K562 (cell line): ENCODE data around the gene HTR3C. TPM values are rescaled to one million over a fixed set of nuclear protein-coding genes. Genes with fewer than 3 reads are reported as not detected.

ENCODE experiments used
- ARHGAP35 ChIP-seq: fragments of 450-650 bp; IDR thresholded peaks from 2 replicates; pipeline ENCODE4 v1.6.1; 2018; ENCODE audit not compliant: partially characterized antibody
- CBFA2T3 ChIP-seq: fragments of 450-650 bp; IDR thresholded peaks from 2 replicates; pipeline ENCODE4 v1.6.1; 2017
- CEBPG ChIP-seq, 3 experiments: fragments of 200-800 bp in 1 of 3; sonication (Bioruptor generic) in 1 of 3; sonication (generic) in 1 of 3; formaldehyde crosslinking in 1 of 3; IDR thresholded peaks in 2 of 3; conservative IDR thresholded peaks in 1 of 3; 2 replicates each; pipeline versions ENCODE4 v1.6.1 to v1.8.0; 2016 to 2022; ENCODE audit warnings: missing compliant biosample characterization in 2 of 3, missing genetic modification characterization in 2 of 3, mild to moderate bottlenecking in 1 of 3, missing genetic modification reagents in 1 of 3
- CREM ChIP-seq: IDR thresholded peaks from 2 replicates; pipeline ENCODE4 v1.6.1; 2014; ENCODE audit warnings: antibody characterized with exemption, low read depth
- HEY1 ChIP-seq: fragments of 250-450 bp; sonication (Bioruptor Pico); IDR thresholded peaks from 2 replicates; pipeline ENCODE4 v1.5.0; 2020; ENCODE audit warnings: mild to moderate bottlenecking, moderate library complexity, borderline replicate concordance
- HMG20A ChIP-seq: fragments of 450-650 bp; formaldehyde crosslinking; conservative IDR thresholded peaks from 2 replicates; pipeline ENCODE4 v1.4.0; 2020; ENCODE audit warnings: mild to moderate bottlenecking, mixed read lengths
- IFI16 ChIP-seq: fragments of 250-450 bp; sonication (Bioruptor Pico); IDR thresholded peaks from 2 replicates; pipeline ENCODE4 v2.1.2; 2022; ENCODE audit warnings: mild to moderate bottlenecking, inconsistent platforms
- NFE2 ChIP-seq: IDR thresholded peaks from 2 replicates; pipeline ENCODE4 v1.6.1; 2014; ENCODE audit warnings: antibody characterized with exemption, low read depth
- SMAD1 ChIP-seq: fragments of 150-350 bp; IDR thresholded peaks from 2 replicates; pipeline ENCODE4 v1.6.1; 2014; ENCODE audit warnings: low read length, low read depth; ENCODE audit not compliant: partially characterized antibody
- SMARCA4 ChIP-seq: fragments of 450-650 bp; IDR thresholded peaks from 2 replicates; pipeline ENCODE4 v1.6.1; 2016
- SOX6 ChIP-seq: fragments of 450-650 bp; IDR thresholded peaks from 2 replicates; pipeline ENCODE4 v1.6.1; 2014; ENCODE audit warnings: mild to moderate bottlenecking
- TCFL5 ChIP-seq: fragments of 250-450 bp; sonication (Bioruptor Pico); conservative IDR thresholded peaks from 2 replicates; pipeline ENCODE4 v1.6.1; 2021; ENCODE audit warnings: mild to moderate bottlenecking, moderate library complexity, matching md5 sums
- ZKSCAN8 ChIP-seq: fragments of 200-800 bp; sonication (Bioruptor generic); IDR thresholded peaks from 2 replicates; pipeline ENCODE4 v1.6.1; 2016; ENCODE audit warnings: missing genetic modification characterization, missing compliant biosample characterization
- ZNF224 ChIP-seq: sonication (generic); formaldehyde crosslinking; IDR thresholded peaks from 2 replicates; pipeline ENCODE4 v1.8.0; 2022; ENCODE audit warnings: mild to moderate bottlenecking, missing genetic modification reagents
- ZNF263 ChIP-seq: sonication (generic); formaldehyde crosslinking; IDR thresholded peaks from 2 replicates; pipeline ENCODE4 v1.8.0; 2022; ENCODE audit warnings: mild to moderate bottlenecking, missing genetic modification reagents, borderline replicate concordance
- ZNF408 ChIP-seq: fragments of 250-450 bp; sonication (Bioruptor Pico); IDR thresholded peaks from 2 replicates; pipeline ENCODE4 v1.4.0; 2020; ENCODE audit warnings: low read depth, mild to moderate bottlenecking, moderate library complexity
- polyA plus RNA-seq, 8 experiments: library from polyadenylated mRNA; depleted of rRNA in 4 of 8; stranded (reverse) in 5 of 8; unstranded in 3 of 8; fragments of >200 nt; fragmentation: Nextera tagmentation in 2 of 8; fragmentation: Illumina TruSeq in 1 of 8; extraction: Ambion mirVana in 2 of 8; extraction: Trizol in 1 of 8; gene quantifications; 2 replicates each; pipeline versions ENCODE4 v1.2.1 to v1.2.3, GENCODE V29; 2011 to 2014; ENCODE audit warnings: inconsistent platforms in 1 of 8, missing spikeins in 1 of 8
- total RNA-seq, 7 experiments: library from RNA; depleted of rRNA in 6 of 7; stranded (reverse); fragments of >200 nt in 6 of 7; fragmentation: Illumina TruSeq in 2 of 7; extraction: Trizol in 2 of 7; gene quantifications; 2 replicates each; pipeline versions ENCODE4 v1.2.1 to v1.2.3, GENCODE V29; 2011 to 2021; ENCODE audit warnings: low replicate concordance in 1 of 7
- TF ChIP-seq, protein P1 (sequence below): sonication (generic); formaldehyde crosslinking; IDR thresholded peaks from 2 replicates; pipeline ENCODE4 v1.8.1; 2023; ENCODE audit warnings: missing genetic modification reagents, mild to moderate bottlenecking, borderline replicate concordance
- TF ChIP-seq, protein P2 (sequence below): fragments of 250-450 bp; sonication (Bioruptor Pico); IDR thresholded peaks from 2 replicates; pipeline ENCODE4 v1.4.0; 2020; ENCODE audit warnings: mild to moderate bottlenecking
- TF ChIP-seq, protein P3 (sequence below): fragments of 250-450 bp; sonication (Bioruptor Pico); IDR thresholded peaks from 2 replicates; pipeline ENCODE4 v1.8.0; 2021; ENCODE audit warnings: moderate library complexity, mild to moderate bottlenecking, inconsistent platforms
- TF ChIP-seq, protein P4 (sequence below): sonication (generic); formaldehyde crosslinking; IDR thresholded peaks from 2 replicates; pipeline ENCODE4 v1.8.1; 2022; ENCODE audit warnings: missing genetic modification reagents

Gene HTR3C
- total and polyA plus RNA-seq, 9 of the 15 experiments (the other 6 are each of a cell fraction or from before 2014, with no cell fraction given) = 0.04 to 0.06 TPM; not detected in 7

DNA sequence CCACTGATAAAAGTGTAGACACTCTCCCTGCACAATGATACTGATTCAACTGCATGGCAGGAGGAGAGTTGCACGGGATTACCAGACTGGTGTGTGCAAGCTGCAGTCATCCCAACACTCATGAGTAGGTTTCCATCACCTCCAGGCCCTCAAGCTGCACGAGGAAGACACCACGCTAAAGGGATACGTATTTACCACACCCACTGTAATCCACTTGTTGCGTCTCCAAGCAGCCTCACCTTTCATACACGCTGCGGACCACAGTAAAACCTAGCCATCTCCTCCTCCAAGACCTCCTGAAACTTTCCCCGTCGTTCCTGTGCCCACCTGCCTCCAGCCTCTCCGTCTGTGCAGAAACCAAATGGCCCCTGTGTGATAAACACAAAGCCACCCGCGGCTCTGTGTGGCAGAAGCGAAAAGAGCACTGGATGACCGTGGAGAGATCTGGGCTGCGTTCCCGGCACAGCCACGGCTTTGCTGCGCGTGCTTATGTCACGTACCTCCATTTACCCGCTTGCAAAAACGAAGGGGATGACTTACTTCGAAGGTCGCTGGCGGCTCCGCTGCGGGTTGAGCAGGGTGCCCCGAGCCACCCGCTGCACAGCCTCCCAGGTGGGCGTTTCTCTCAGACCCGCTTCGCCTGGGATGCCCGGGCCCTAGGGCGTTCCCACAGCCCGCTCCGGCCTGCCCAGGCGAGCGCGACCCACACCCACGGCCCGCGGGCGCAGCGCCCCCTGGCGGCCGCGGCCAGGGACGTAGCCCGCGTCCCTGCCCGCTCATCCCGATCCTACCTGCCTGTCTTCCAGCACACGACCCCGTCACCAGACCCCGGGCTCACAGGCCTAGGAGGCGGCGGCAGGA lies 35.8 kb upstream of the HTR3C start (continued):
- TF ChIP-seq, protein P1, sequence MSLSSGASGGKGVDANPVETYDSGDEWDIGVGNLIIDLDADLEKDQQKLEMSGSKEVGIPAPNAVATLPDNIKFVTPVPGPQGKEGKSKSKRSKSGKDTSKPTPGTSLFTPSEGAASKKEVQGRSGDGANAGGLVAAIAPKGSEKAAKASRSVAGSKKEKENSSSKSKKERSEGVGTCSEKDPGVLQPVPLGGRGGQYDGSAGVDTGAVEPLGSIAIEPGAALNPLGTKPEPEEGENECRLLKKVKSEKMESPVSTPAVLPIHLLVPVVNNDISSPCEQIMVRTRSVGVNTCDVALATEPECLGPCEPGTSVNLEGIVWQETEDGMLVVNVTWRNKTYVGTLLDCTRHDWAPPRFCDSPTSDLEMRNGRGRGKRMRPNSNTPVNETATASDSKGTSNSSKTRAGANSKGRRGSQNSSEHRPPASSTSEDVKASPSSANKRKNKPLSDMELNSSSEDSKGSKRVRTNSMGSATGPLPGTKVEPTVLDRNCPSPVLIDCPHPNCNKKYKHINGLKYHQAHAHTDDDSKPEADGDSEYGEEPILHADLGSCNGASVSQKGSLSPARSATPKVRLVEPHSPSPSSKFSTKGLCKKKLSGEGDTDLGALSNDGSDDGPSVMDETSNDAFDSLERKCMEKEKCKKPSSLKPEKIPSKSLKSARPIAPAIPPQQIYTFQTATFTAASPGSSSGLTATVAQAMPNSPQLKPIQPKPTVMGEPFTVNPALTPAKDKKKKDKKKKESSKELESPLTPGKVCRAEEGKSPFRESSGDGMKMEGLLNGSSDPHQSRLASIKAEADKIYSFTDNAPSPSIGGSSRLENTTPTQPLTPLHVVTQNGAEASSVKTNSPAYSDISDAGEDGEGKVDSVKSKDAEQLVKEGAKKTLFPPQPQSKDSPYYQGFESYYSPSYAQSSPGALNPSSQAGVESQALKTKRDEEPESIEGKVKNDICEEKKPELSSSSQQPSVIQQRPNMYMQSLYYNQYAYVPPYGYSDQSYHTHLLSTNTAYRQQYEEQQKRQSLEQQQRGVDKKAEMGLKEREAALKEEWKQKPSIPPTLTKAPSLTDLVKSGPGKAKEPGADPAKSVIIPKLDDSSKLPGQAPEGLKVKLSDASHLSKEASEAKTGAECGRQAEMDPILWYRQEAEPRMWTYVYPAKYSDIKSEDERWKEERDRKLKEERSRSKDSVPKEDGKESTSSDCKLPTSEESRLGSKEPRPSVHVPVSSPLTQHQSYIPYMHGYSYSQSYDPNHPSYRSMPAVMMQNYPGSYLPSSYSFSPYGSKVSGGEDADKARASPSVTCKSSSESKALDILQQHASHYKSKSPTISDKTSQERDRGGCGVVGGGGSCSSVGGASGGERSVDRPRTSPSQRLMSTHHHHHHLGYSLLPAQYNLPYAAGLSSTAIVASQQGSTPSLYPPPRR = no peak
- TF ChIP-seq SMAD1 (no peak), ARHGAP35 (no peak), TCFL5 (CRISPR knock-in tag) (no peak), HMG20A (no peak), ZKSCAN8 (CRISPR knock-in tag) (no peak), SMARCA4 (no peak), ZNF408 (CRISPR knock-in tag) (no peak), IFI16 (CRISPR knock-in tag) (no peak), ZNF263 (peak; percentile 39; the same call in 1 of the 2 replicates), HEY1 (CRISPR knock-in tag) (no peak), NFE2 (no peak), CREM (peak; percentile 28; the same call in 1 of the 2 replicates), CEBPG (CRISPR knock-in tag; IDR thresholded peaks at IDR 0.05) (0 out of 2 replicates have a peak, but pooled peaks have one; percentile 33), CEBPG (tag; conservative IDR thresholded peaks at IDR 0.05 in 1 of 2, IDR thresholded peaks at IDR 0.05 in 1 of 2) (no peak), ZNF224 (CRISPR knock-in tag) (no peak), SOX6 (peak; percentile 37; the same call in 1 of the 2 replicates), CBFA2T3 (no peak)
- TF ChIP-seq, protein P2, sequence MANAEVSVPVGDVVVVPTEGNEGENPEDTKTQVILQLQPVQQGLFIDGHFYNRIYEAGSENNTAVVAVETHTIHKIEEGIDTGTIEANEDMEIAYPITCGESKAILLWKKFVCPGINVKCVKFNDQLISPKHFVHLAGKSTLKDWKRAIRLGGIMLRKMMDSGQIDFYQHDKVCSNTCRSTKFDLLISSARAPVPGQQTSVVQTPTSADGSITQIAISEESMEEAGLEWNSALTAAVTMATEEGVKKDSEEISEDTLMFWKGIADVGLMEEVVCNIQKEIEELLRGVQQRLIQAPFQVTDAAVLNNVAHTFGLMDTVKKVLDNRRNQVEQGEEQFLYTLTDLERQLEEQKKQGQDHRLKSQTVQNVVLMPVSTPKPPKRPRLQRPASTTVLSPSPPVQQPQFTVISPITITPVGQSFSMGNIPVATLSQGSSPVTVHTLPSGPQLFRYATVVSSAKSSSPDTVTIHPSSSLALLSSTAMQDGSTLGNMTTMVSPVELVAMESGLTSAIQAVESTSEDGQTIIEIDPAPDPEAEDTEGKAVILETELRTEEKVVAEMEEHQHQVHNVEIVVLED = no peak; the same call in 1 of the 2 replicates
- TF ChIP-seq, protein P3, sequence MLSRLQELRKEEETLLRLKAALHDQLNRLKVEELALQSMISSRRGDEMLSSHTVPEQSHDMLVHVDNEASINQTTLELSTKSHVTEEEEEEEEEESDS (CRISPR knock-in tag) = no peak
- TF ChIP-seq, protein P4, sequence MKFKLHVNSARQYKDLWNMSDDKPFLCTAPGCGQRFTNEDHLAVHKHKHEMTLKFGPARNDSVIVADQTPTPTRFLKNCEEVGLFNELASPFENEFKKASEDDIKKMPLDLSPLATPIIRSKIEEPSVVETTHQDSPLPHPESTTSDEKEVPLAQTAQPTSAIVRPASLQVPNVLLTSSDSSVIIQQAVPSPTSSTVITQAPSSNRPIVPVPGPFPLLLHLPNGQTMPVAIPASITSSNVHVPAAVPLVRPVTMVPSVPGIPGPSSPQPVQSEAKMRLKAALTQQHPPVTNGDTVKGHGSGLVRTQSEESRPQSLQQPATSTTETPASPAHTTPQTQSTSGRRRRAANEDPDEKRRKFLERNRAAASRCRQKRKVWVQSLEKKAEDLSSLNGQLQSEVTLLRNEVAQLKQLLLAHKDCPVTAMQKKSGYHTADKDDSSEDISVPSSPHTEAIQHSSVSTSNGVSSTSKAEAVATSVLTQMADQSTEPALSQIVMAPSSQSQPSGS (CRISPR knock-in tag) = no peak
